IPS-15b (cell line): ENCODE measurements around the gene RAI1.
A peak's percentile ranks its signal among the peaks of the same experiment; 100 is the strongest.

Experiments used
- H3K27me3 ChIP-seq: one replicate; pipeline ENCODE4 v1.6.1; 2013; ENCODE audit warnings: low read length; ENCODE audit not compliant: control insufficient read depth, insufficient read depth
- H3K36me3 ChIP-seq: one replicate; pipeline ENCODE4 v1.6.1; 2013; ENCODE audit warnings: low read length; ENCODE audit not compliant: control insufficient read depth, insufficient read depth
- H3K4me1 ChIP-seq: one replicate; pipeline ENCODE4 v1.6.1; 2013; ENCODE audit warnings: mild to moderate bottlenecking, low read length; ENCODE audit not compliant: control insufficient read depth, insufficient read depth
- H3K4me3 ChIP-seq: one replicate; pipeline ENCODE4 v1.5.1; 2013; ENCODE audit warnings: low read depth, low read length
- H3K9ac ChIP-seq: one replicate; pipeline ENCODE4 v1.6.1; 2013; ENCODE audit warnings: low read depth, mild to moderate bottlenecking, low read length
- H3K9me3 ChIP-seq: one replicate; pipeline ENCODE4 v1.6.1; 2013; ENCODE audit warnings: mild to moderate bottlenecking, low read length; ENCODE audit not compliant: control insufficient read depth, insufficient read depth

The RAI1 gene

DNA sequence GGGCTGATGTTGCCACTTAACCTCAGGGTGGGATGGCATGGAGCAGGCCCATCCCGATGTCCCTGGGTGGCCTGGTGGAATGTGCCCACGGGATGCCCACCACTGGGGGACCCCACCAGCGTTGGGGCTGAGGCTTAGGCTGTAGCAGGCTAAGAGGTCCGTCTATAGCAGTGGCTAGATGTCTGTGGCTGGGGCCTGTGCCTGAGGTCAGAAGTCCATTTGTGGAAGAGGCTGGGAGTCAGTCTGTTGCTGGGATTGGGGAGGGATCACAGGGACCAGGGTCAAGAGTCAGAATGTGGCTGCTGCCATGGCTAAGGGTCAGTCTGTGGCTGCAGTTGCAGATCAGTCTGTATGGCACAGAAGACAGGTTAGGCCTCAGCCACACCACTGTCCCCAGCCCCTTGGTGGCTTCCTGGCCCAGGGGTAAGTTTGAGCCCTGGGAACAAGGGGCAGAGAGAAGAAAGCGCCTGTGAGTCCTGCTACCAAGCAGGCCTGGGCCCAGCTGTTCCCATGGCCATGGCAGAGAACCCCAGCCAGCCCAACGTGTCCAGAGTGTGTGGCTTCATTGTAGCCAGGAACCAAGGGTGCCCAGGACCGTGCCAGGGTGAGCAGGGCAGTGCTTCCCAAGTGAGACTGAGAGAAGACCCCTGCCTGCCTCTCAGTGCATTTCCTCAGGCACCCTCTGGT is 35.7 kb downstream of the RAI1 start:
- H3K4me3 ChIP-seq: no peak overlapping the region
- no peaks in the 10 kb centered on the region for H3K9me3 ChIP-seq
- no peak overlapping the region for H3K9ac ChIP-seq
- H3K27me3 ChIP-seq: peaks cover 100% of the 10 kb centered on the region
- H3K36me3 ChIP-seq: no peaks in the 10 kb centered on the region
- peaks cover 5% of the 10 kb centered on the region for H3K4me1 ChIP-seq

DNA sequence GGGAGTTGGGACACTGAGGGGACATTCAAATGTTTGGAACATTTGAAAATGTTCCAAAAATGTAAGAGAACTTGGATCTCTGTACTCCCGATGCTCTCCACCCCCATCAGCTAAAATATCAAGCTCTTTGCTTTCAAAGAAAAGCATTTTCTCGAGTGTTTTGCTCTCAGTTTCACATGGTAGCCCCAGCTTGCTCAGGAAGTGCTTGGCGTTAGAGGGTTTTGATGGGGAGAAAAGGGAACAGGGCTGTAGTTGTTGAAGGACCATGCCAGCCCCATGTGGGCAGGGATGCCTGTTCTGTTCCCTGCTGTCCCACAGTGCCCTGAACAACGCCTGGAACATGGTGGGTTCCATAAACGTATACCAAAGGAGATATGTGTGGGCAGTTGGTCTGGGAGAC is 37.0 kb downstream of the RAI1 start:
- Histone ChIP-seq H3K9ac (no peak overlapping the region), H3K27me3 (peaks cover 100% of the 10 kb centered on the region), H3K4me3 (no peak overlapping the region), H3K4me1 (peaks cover 2% of the 10 kb centered on the region), H3K9me3 (no peaks in the 10 kb centered on the region), H3K36me3 (no peaks in the 10 kb centered on the region)

DNA sequence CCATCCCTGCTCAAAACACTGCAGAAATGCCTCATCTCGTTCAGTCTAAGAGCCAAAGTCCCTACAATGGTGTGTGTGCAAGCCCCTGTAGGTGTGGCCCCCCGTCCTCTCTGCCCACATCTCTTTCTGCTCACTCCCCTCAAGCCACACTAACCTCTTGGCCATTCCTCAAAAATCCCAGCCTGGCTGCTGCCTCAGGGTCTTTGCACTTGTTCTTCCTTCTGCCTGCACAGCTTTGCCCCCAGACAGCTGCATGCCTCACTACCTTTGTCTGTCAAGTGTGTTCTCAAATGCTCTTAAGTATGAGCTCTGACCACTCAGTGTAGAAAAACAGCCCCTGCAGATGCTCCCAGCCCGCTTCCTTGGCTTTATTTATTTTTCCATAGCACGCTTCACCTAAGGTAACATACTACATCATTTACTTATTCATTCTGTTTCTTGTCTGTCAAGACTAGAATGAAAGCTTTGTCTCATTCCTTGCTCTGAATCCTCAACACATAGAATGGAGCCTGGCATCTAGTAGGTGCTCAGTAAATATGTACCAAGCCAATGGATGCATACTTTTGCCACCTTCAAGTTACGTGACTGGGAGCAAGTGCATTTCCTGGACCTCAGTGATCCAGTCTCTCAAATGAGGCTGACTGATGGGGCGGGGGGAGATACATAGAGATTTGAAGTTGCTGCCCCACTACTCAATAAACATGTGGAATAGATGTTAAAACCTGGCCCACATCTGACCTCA is 38.1 kb downstream of the RAI1 start:
- Histone ChIP-seq H3K9ac (no peak overlapping the region), H3K4me3 (no peak overlapping the region), H3K36me3 (no peaks in the 10 kb centered on the region), H3K4me1 (no peaks in the 10 kb centered on the region), H3K9me3 (no peaks in the 10 kb centered on the region), H3K27me3 (peaks cover 97% of the 10 kb centered on the region)

DNA sequence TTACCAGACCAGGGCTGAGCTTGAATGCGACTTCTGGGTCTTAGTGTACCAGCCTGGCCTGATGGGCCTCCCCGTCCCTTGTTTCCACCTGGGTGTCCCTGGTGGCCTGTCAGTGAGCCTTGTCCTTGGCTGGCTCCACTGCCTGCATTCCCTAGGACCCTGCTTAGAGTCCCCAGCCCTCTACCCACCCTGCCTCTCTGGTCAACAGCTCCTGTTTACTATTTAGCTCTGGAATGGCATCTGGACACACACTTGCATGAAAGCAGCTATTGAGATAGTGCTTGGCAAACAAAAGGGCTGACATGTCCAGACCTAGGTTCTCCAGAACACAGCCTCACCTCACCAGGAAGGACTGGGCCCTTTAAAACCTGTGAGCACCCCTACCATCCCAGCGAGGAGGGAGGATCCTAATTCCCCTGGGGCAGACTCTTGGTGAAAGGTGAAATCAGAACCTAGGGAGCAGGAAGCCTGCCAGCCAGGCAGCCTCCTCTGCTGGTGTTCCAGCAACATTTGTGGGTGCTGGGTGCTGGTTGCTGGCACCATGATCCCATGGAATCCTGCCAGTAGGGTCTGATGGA is 38.8 kb downstream of the RAI1 start:
- H3K9ac ChIP-seq: no peak overlapping the region
- H3K9me3 ChIP-seq: no peaks in the 10 kb centered on the region
- peaks cover 92% of the 10 kb centered on the region for H3K27me3 ChIP-seq
- no peaks in the 10 kb centered on the region for H3K36me3 ChIP-seq
- no peak overlapping the region for H3K4me3 ChIP-seq
- H3K4me1 ChIP-seq: no peaks in the 10 kb centered on the region

DNA sequence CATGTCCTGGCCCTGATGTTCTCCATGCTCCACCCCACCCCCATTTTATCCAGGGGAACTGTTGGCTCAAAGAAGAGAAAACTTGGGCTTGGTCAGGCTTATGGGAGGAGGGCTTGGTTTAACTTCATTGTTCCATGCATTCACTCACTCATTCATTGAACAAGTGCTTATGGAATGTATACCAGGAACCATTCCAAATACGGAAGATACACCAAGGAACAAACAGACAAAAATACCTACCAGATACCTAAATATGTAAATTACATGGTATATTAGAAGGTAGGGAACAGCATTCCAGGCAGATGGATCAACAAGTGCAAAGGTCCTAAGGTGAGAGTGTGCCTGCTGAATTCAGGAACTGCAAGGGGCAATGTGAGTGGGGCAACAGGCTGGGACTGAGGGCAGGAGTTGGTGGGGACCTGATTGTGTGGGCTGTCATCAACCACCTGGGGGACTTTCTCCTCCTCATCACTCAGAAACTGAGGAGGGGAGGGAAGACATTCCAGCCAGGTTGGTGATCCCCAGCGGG is 39.9 kb downstream of the RAI1 start:
- Histone ChIP-seq H3K4me1 (peaks cover 4% of the 10 kb centered on the region), H3K36me3 (no peaks in the 10 kb centered on the region), H3K9me3 (no peaks in the 10 kb centered on the region), H3K9ac (no peak overlapping the region), H3K4me3 (peak overlapping the region; percentile 32), H3K27me3 (peaks cover 92% of the 10 kb centered on the region)

DNA sequence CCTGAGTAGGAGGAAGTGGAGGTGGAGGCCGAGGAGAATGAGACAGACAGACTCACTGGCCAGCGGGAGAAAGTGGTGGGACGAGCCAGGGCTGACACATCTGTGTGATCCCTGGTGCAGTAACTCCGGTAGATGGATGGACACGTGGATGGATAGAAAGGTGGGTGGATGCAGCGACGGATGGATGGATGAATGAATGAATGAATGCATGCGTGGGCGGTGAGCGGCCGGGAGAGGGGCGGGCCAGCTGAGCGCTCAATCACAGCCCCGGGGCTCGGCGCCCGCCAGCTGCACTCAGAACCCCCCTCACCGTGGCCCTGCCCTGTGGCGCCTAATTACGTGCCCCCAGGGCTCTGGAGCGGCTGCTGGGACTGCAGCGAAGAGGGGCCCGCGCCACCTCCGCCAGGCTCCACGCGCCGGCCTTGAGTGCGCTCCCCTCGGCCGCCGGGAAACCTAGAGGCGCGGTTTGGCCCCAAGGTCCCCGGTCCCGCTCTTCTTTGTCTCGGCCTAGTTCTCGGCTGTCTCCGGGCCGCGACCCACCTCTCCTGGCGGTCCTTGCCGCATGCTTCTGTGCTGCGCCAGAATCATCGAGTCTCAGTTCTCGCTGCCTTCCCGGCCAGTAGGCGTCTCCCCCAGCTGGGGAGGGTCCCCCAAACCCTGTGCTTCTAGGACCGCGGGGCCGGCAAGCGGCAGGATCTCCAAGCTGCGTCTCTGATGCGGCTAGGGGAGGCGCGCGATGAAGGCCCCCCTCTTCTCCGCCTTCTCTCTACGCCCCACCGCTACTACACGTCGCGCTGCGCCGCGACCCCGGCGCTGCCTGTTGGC is 41.0 kb downstream of the RAI1 start:
- Histone ChIP-seq H3K9me3 (no peaks in the 10 kb centered on the region), H3K4me3 (peak overlapping the region; percentile 37), H3K36me3 (no peaks in the 10 kb centered on the region), H3K27me3 (peaks cover 92% of the 10 kb centered on the region), H3K9ac (no peak overlapping the region), H3K4me1 (peaks cover 4% of the 10 kb centered on the region)

DNA sequence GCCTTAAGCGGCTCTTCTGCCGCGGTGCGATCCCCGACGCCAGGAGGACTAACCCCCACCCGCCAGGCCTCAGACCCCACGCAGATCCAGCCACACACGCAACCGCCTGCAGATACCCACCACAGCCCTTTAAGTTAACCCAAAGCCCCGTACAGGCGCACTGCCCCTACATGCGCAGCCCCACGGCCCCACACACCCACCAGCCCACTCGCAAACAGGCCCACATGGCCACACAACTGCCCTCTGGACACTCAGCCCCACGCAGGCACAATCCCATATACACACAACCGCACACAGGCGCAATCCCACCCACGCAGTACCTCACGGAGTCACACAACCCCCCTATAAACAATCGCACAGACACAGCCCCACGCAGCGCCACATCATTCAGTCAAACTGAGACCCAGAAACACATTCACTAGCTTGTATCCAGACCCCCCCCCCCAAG is 41.7 kb downstream of the RAI1 start:
- peaks cover 92% of the 10 kb centered on the region for H3K27me3 ChIP-seq
- H3K9ac ChIP-seq: no peak overlapping the region
- no peaks in the 10 kb centered on the region for H3K9me3 ChIP-seq
- peaks cover 9% of the 10 kb centered on the region for H3K4me1 ChIP-seq
- peak overlapping the region; percentile 37 for H3K4me3 ChIP-seq
- no peaks in the 10 kb centered on the region for H3K36me3 ChIP-seq

DNA sequence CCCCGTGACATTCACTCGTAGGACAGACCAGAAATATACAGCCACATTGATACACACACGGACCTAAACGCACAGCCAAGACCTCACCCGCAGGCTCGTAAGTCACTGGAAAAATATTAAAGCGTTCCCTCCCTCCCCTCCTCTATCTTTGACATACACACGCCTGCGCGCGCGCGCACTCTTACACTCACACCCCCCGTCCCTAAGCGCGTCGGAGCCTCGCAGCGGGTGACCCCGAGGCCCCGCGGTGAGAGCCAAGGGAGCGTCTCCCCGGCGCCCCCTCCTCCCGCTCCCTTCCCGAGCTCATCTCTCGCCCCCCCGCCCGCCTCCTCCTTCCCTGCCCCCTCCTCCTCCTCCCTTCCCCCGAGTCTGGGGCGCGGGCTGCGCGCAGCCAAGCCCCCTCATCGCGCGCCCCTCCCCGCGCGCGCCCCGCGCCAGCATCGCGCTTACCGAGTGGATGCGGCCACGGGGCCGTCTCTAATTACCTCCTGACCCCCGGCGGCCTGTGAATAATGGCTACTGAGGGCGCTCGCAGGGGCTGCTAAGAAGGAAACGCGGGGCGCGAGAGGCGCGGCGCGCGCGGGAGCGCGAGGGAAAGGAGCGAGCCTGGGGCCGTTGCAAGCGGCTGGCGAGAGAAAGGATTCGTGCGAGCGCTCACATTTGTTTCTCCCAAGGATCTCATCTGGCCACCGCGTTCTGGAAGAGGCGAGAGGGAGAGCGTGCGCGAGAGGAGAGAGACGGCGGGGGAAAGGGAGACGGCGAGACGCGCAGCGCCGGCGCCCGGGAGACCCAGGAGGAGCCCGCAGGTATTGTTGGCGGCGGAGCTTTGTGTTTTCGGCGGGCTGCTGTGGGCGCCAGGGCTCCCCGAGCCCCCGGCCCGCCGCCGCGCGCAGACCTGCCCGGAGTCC is 42.4 kb downstream of the RAI1 start:
- no peaks in the 10 kb centered on the region for H3K36me3 ChIP-seq
- peak overlapping the region; percentile 56 for H3K4me3 ChIP-seq
- H3K9ac ChIP-seq: no peak overlapping the region
- peaks cover 92% of the 10 kb centered on the region for H3K27me3 ChIP-seq
- H3K4me1 ChIP-seq: peaks cover 9% of the 10 kb centered on the region
- no peaks in the 10 kb centered on the region for H3K9me3 ChIP-seq

DNA sequence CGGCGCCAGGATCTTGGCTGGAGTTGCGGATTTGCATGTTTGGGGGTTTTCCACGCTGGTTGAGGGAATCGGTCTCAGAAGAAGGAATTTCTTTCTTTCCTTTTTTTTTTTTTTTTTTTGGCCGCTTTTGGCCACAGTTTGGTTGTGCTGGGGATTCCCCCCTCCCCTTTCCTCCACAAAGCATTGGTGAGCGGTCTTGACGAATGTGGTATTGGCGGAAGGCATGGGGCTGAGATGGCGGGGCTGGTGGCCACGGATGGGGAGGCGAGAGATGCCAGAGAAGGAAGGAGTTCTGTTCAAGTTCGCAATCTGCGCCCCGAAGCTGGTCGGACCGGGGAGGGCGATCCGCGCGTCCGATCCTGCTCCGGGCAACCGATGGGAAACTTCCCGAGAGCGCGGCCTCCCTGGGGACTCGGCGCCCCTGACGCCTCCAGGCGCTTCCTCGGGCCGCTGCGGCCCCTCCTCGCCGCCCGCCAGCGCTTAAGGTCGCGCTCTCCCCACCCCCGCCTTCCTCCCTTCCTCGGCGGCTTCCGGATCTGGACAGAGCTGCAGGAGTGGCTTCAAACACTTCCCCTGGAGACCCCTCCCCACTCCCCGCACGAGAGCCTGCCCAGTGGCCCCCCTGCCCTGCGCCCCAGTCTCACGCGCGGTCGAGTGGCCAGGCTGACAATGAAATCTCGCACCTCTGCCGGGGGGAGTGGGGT is 43.2 kb downstream of the RAI1 start:
- no peak overlapping the region for H3K9ac ChIP-seq
- H3K27me3 ChIP-seq: peaks cover 92% of the 10 kb centered on the region
- peaks cover 9% of the 10 kb centered on the region for H3K4me1 ChIP-seq
- no peaks in the 10 kb centered on the region for H3K36me3 ChIP-seq
- no peaks in the 10 kb centered on the region for H3K9me3 ChIP-seq
- peak overlapping the region; percentile 56 for H3K4me3 ChIP-seq

DNA sequence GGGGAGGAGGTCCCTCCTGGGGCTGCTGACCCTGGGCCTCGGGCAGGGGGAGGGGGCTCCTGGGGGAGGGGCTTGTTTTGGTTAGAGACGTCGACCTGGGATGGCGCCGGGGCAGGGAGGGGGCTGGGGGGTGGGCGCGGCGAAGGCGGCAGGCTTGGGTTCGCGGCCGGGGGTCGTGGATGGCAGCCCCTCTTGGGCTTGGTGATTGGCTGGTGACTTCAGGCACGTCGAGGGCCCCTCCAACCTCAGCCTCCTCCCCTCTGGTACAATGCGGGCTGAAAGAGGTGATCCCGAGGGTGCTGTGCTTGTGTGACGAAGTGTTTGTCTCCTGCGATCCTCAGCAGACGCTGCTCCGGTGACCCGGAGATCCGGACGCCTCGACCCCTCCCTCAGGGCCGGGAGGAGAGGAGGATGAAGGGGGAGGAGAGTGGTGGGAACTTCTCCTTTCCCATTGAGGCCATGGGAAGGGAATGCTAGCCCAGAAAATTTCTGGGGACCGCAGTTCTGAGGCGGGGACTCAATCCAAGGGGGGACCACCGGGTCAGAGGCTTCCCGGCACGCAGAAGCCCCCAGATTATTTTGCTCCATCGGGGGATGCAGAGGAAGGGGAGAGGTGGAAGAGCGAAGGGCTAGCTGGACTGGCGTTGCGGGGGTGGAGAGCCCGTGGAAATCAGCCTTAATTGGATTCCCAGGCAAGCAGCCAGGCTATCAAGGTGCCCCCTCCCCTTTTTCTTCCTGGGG is 43.9 kb downstream of the RAI1 start:
- H3K36me3 ChIP-seq: no peaks in the 10 kb centered on the region
- H3K9ac ChIP-seq: no peak overlapping the region
- H3K9me3 ChIP-seq: no peaks in the 10 kb centered on the region
- peaks cover 9% of the 10 kb centered on the region for H3K4me1 ChIP-seq
- H3K4me3 ChIP-seq: peak overlapping the region; percentile 56
- peaks cover 92% of the 10 kb centered on the region for H3K27me3 ChIP-seq
